DMS79 (cell line): Measurements from ENCODE around the gene MPIG6B.

Source experiments
- DNase-seq: peaks from one replicate; lab custom pipeline; 2025; lab: John Stamatoyannopoulos, UW

The MPIG6B gene

DNA sequence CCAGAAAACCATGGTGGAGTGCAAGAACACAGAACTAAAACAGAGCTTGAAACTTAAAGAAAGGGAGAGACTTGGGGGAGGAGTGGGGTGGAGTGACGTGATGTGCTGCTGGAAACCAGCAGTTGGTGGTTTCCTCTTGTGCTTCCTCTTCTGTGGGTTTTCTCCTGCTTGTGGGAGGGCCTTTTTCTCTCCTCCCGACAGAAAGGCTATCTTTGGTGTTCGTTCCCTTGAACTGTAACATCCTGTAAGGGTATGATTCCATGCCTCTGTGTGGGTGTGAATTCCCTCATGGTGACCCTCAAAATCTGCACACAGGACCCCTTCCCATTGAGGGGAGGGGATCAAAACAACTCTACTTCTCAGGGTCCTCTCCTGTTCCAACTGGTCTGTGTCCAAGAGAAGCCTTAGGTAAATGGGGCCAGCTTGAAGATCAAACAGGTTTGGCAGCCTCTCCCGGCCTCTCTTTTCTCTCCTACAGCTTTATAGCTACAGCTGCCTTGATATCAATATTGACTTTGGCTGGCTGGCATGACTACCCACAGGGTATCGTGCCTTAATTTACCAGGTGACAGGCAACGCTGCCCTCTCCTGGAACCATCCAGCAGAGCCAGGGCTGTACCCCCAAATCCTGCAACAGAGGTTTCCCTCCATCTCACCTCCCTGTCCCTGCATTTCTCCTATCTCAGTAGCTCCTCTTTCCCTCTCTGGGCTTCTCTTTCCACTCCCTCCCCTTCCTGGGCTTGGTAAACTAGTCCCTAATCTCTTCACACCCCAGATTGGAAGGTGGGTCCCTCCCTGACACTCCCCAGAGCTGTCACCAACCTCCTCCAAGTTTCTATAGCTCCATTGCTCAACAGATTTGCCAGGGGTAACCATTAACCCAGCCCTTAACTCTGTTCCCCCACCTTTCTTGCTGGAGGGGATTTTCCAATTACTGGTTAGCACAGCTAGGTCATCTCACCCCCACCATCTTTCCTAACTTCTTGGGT is 15.1 kb downstream of the MPIG6B start:
- peak; percentile 87 for DNase-seq

DNA sequence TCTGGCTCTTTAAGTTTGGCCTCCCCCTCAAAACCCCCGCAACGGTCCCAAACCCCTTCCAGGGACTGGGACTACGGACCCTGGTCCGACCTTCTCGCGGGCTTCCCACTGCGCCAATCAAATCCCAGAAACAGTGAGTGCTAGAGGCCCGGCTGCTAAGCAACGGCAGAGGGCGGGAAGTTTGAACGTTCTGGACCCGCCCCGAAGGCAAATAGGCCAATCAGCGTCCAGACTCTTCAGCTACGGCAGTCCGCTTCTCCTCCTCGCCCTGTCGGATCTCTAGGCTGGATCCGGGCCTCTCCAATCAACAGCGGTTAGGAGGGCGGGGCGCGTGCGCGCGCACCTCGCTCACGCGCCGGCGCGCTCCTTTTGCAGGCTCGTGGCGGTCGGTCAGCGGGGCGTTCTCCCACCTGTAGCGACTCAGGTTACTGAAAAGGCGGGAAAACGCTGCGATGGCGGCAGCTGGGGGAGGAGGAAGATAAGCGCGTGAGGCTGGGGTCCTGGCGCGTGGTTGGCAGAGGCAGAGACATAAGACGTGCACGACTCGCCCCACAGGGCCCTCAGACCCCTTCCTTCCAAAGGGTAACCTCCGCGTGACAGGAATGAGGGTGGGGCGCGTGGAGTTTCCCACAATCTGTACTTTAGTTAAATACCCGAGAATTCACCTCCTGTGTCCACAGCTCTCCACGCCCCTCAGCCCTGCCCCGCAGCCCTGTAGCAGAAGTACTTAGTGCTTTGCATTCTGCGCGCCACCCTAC is 16.6 kb downstream of the MPIG6B start, which contains the start of gene MSH5:
Gene MSH5, plus strand, starts transcription at position 367 of the 758 bp plus-strand sequence. CDS start 462 bp downstream, outside the sequence.
- DNase-seq: peak; percentile 92

DNA sequence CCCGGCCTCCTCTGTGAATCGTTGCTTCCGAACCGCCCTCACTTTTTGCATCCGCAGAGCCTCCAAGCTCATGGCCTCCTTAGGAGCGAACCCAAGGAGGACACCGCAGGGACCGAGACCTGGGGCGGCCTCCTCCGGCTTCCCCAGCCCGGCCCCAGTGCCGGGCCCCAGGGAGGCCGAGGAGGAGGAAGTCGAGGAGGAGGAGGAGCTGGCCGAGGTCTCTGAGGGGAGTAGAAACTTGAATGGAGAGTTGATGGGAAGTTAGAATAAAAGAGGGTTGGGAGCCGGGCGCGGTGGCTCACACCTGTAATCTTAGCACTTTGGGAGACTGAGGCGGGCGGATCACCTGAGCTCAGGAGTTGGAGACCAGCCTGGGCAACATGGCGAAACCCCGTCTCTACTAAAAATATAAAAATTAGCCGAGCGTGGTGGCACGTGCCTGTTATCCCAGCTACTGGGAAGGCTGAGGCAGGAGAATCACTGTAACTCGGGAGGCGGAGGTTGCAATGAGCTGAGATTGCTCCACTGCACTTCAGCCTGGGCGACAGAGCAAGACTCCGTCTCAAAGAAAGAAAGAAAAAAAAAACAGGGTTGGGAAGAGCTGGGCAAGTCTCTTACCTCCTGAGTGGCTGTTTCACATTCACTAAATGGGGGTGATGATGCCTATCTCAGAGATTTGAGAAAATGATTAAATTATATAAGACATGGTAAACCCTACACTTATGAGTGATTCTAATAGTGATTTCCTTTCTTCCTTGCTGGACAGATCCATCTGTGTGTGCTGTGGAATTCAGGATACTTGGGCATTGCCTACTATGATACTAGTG is 17.4 kb downstream of the MPIG6B start:
- DNase-seq: no peak

GRCh38 chr6:31741815-31742214 is 18.6 kb downstream of the MPIG6B start:
- no peak for DNase-seq

DNA sequence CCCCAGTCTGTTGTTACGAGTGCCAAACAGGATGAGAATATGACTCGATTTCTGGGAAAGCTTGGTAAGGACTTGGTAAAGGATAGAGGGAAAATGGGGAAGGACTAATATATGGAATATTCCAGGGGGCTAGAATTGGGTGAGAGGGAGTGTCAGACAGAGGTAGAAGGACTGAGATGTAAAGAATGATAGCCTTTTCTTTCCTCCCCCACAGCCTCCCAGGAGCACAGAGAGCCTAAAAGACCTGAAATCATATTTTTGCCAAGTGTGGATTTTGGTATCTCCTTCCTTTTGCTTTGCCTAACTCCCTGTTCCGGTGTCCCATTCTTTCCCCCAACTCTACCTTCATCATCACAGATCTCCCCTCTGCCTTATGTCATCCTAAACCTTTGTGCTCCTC is 19.7 kb downstream of the MPIG6B start:
- DNase-seq: no peak

DNA sequence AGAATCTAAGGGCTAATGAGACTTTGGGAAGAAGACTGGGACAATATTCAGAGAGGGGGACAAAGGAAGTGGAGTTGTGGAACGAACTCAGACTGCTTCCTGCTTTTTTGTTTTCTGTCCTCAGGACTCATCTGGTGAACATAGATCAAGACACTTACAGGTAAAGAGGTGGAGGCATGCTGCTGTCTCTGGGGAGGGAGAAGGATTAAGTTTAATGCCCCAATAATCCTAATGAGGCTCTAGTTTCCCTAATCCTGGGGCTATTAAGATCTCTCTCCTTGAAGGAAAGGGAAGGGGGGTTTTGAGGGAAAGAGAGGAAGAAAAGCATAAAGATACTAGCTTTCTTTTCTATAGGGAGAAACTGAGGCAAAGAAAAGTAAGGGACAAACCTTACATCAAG is 21.2 kb downstream of the MPIG6B start:
- no peak for DNase-seq

GRCh38 chr6:31749301-31750036 is 26.3 kb downstream of the MPIG6B start:
- no peak for DNase-seq

DNA sequence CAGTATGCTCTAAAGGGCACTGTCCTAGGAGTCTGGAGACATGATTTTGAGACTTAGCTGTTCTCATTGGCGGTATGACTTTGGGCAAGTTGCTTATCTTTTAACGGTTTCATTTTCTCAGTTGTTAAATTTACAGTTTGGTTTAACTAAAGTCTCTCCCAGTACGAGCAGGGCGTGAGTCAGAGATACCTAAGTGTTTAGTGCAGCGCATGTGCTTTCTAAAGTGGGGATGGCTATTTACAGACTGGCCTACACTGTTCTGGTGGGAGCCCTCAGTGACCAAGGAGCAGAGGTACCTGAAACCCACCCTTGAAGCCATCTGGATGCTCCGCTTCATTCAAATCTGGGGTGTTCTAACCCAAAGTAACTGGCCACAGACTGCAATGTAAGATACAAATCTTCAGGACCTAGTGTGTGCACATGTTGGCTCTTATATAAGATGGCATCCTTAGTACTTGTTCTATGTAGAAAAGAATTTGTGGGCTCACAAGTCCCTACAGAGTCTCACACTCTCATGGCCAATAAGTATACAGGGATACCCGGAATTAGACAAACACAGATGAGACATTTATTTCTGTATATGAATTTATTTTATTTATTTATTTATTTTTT is 27.3 kb downstream of the MPIG6B start:
- no peak for DNase-seq

GRCh38 chr6:31752739-31753319 is 29.7 kb downstream of the MPIG6B start:
- no peak for DNase-seq

- no peak for DNase-seq
Measured at GRCh38 chr6:31758281-31758680, 35.1 kb downstream of the MPIG6B start.

DNA sequence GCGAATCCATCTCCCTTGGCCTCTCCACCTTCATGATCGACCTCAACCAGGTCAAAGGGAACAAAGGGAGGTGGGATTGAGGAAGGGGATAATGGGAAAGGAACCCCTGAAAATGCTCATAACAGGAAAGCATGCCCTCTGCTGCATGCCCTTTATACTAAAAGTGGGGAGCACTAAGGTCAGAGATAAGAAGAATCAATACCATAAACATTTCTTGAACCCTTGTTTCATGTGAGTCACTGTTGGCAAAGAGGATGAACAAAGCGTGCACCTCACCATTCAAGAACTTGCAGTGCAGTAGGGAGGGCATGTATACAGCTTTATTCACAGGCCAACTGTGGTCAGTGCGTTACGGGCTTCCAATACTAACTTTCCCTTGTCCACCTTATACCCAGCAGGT is 37.6 kb downstream of the MPIG6B start:
- DNase-seq: no peak

DNA sequence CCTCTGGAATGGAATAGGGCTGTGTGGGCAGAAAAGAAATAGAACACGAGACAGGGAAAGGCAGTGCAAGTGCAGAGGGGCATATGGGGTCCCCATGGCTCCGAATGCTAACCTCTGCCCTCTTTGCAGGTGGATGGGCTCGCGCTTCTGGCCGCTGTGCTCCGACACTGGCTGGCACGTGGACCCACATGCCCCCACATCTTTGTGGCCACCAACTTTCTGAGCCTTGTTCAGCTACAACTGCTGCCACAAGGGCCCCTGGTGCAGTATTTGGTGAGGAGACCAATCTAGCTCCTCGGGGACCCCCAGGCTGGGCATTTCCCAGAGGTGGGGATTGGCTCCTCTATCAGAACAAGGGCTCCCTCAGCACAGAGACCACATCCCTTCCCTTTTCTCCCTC is 38.2 kb downstream of the MPIG6B start:
- no peak for DNase-seq

- no peak for DNase-seq
Measured at GRCh38 chr6:31762356-31762755, 39.2 kb downstream of the MPIG6B start, which contains the start of gene SAPCD1. Gene SAPCD1 (plus strand): TSS chr6:31762656. CDS start chr6:31763055, 399 bp downstream.

- no peak for DNase-seq
Measured at GRCh38 chr6:31762878-31763618, 39.9 kb downstream of the MPIG6B start.

DNA sequence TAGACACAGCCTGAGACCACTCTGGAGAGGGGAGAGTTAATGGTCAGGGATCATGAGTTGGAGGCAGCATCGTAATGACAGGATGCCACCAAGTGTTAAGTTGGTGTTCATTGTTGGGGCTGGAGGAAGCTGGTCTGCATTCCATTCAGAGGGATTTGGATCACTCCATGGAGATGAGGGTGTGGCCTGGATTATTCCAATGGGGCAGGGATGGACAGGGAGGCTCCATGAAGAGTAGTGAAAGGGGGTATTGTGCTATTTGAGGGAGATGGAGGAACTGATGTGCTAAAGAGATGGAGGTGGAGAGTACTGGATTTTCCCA is 40.4 kb downstream of the MPIG6B start:
- no peak for DNase-seq

GRCh38 chr6:31764198-31764597 is 41.0 kb downstream of the MPIG6B start:
- DNase-seq: no peak

DNA sequence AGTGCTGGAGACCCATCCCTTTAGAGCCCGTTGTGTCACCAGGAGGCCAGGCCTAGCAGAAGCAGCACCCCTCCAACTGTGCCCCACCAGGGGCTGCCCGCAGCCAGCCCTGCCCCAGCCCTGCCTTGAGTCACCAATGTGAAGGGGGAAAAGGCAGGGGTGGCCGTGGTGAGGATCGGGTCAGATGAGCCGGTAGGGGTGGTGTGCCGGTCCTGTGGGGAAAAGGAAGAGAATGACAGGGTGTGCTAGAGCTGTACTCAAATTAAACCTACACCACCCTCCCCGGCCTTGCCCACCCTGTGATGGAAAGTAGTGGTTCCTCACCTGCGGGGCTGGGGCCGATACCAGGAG is 42.4 kb downstream of the MPIG6B start:
- no peak for DNase-seq

GRCh38 chr6:31765910-31766794 is 43.0 kb downstream of the MPIG6B start:
- DNase-seq: no peak

GRCh38 chr6:31767096-31767645 is 44.0 kb downstream of the MPIG6B start:
- DNase-seq: no peak
